ENCODE measurements around the gene YTHDF2. TPM values are rescaled to one million over a fixed set of nuclear protein-coding genes. Genes with fewer than 3 reads are reported as not detected.
A peak's percentile ranks its signal among the peaks of the same experiment; 100 is the strongest.
"Not testable (repeated sequence)": the region's sequence is repeated elsewhere in the genome, so short reads cannot be mapped to it uniquely, and the experiment has no call there.

The YTHDF2 gene
- total RNA-seq (10 to 100 TPM; 61.3 to 77.3 (median 67.0) TPM), total RNA-seq (91.2 to 227 (median 119) reads per million in 29 experiments)
- 57.1 TPM for total RNA-seq (2013)

DNA sequence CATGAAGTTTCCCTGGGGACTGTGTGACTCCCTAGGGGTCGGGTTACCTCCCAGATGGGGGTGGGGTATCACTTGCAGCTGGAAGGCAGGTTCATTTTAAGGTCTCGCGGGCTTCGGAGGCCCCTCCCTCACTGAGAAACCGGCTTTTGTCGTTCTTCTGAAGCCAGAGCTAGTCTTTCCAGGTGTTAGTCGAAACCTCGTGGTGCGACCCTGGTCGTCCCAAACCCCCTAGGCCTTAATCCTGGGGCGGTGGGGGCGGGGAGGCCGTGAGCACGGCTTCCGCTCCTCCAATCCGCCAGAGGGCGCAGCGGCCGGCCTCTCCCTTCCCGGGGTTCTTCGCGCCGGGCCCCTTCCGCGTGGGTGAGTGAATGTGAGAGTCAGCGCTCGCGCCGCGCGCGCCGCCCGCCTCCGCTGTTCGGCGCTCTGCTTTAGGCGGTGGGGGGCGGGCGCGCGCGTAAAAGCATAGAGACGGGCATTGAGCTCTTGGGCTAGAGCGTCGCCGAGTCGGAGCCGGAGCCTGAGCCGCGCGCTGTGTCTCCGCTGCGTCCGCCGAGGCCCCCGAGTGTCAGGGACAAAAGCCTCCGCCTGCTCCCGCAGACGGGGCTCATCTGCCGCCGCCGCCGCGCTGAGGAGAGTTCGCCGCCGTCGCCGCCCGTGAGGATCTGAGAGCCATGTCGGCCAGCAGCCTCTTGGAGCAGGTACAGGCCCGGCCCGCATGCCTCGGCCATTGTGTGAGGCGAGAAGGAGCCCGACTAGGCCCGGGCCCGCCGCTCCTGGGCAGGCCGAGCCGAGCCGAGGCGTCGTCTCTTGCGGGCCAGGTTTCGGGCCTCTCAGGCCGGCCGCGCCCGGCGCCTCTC is at the start of gene YTHDF2:
TSS of gene YTHDF2 (plus strand) at position 491 of the 857 bp plus-strand sequence. CDS start at position 672, 181 bp downstream.
- ChIA-PET POLR2A (interaction anchor here (0.6 to 1.5 kb wide), 19 partner anchors 15 to 490 kb away, joined by 3 to 32 read pairs (median 5); partner anchors contain the start of genes TAF12 (in 2 of the 2), GMEB1 (in 1 of the 2), RNU11 (in 1 of the 2) and SRSF4 (in 1 of the 2)), CTCF (interaction anchor here (0.6 to 2.7 kb wide), 43 partner anchors 9 to 1756 kb away, joined by 3 to 92 read pairs (median 4); partner anchors contain the start of genes ATP5IF1 (in 1 of the 2), GMEB1 (in 1 of the 2), MED18 (in 1 of the 2) and RNU11 (in 1 of the 2))
- Mint-ChIP-seq H3K36me3 (peaks cover 12% of the 10 kb centered on the region), H3K9me3 (no peaks in the 10 kb centered on the region), H3K4me3 (peak within 1 kb of the TSS; percentile 93 to 98 (median 96)), H3K27ac (peak within 1 kb of the TSS; percentile 92 to 94), H3K27me3 (no peaks in the 10 kb centered on the region), H3K4me1 (peaks cover 32 to 39% (median 38%) of the 10 kb centered on the region in 3 donors)
- Histone ChIP-seq H3K36me3 (ENCODE audit: control insufficient read depth in 2 of 2, extremely low read depth in 1 of 2, insufficient read depth in 1 of 2, low read length in 1 of 2) (peaks cover 0 to 27% of the 10 kb centered on the region in 2 donors), H3K4me3 (ENCODE audit: control insufficient read depth in 1 of 2, extremely low read depth in 1 of 2, low read length in 1 of 2) (peak within 1 kb of the TSS; percentile 69 to 92), H3K9me3 (no peaks in the 10 kb centered on the region), H3K27ac (ENCODE audit: low read length) (peak within 1 kb of the TSS; percentile 88), H3K27me3 (replicated peaks in 1 of 2; ENCODE audit: control insufficient read depth in 2 of 2, extremely low read depth in 1 of 2, insufficient read depth in 2 of 2, low read length in 1 of 2) (no peaks in the 10 kb centered on the region), H3K4me1 (ENCODE audit: control insufficient read depth in 1 of 2, extremely low read depth in 1 of 2, insufficient read depth in 2 of 2, low read length in 2 of 2) (peaks cover 19 to 32% of the 10 kb centered on the region in 2 experiments)
- ATAC-seq (replicated peaks in 1 of 4) (peak; percentile 94 to 95 (median 95)), DNase-seq (peak; percentile 96 to 99 (median 97))
- WGBS (ENCODE audit: insufficient coverage) = under 1% methylated on average over 89 of the region's 92 CpGs

DNA sequence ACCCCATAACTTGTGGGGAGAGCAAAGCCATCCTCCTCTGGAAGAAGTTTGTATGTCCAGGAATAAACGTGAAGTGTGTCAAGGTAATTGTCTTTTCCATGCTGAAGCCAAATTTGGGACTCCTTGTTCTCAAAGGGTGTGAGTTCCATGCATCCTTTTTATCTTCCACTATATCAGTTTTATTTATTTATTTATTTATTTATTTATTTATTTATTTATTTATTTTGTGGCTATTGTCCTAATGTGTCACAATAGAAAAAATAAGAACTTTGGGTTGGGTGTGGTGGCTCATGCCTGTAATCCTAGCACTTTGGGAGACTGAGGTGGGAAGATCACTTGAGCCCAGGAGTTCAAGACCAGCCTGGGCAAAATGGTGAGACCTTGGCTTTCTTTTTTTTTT is 45.1 kb upstream of the YTHDF2 start:
- not testable (repeated sequence) for H3K4me3 Mint-ChIP-seq; H3K4me1 ChIP-seq (ENCODE audit: control insufficient read depth in 1 of 2, extremely low read depth in 1 of 2, insufficient read depth in 2 of 2, low read length in 2 of 2); H3K9me3 ChIP-seq; H3K4me1 Mint-ChIP-seq; H3K9me3 Mint-ChIP-seq; H3K27me3 Mint-ChIP-seq; ATAC-seq (replicated peaks in 1 of 4); H3K27ac Mint-ChIP-seq; H3K27ac ChIP-seq (ENCODE audit: low read length); H3K4me3 ChIP-seq (ENCODE audit: control insufficient read depth in 1 of 2, extremely low read depth in 1 of 2, low read length in 1 of 2); DNase-seq; H3K27me3 ChIP-seq (replicated peaks in 1 of 2; ENCODE audit: control insufficient read depth in 2 of 2, extremely low read depth in 1 of 2, insufficient read depth in 2 of 2, low read length in 1 of 2)
- CTCF ChIA-PET = interaction anchor here in 1 of 2 donors (0.5 kb wide), 1 partner anchor 15 kb away, joined by 3 read pairs; no protein-coding TSS in a partner anchor
- peaks cover 21% of the 10 kb centered on the region for H3K36me3 Mint-ChIP-seq
- WGBS (ENCODE audit: insufficient coverage) = no CpG with 5 or more reads among the region's 1 CpG
- POLR2A ChIA-PET = interaction anchor here in 1 of 2 donors (0.5 kb wide), 1 partner anchor 52 kb away, joined by 3 read pairs; no protein-coding TSS in a partner anchor
- peaks cover 11 to 51% of the 10 kb centered on the region in 2 donors for H3K36me3 ChIP-seq (ENCODE audit: control insufficient read depth in 2 of 2, extremely low read depth in 1 of 2, insufficient read depth in 1 of 2, low read length in 1 of 2)

DNA sequence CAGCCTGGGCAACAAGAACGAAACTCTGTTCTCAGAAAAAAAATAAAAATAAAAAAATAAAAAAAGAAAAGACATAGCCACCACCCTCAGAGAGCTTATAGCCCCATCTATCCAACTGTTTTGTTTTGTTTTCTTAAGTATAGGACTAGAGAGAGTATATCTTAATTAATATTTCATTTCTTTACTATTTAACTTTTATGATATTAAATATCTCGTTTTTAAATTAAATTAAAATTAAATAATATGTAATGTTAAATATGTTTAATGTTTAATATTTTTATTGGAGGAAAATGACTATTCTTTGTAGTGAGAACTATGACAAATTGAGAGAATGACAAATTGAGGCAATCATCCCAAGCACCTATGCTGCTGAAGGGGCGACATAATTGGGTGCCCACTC is 33.1 kb upstream of the YTHDF2 start:
- peaks cover 36% of the 10 kb centered on the region for H3K36me3 Mint-ChIP-seq
- Histone ChIP-seq H3K4me1 (ENCODE audit: control insufficient read depth in 1 of 2, extremely low read depth in 1 of 2, insufficient read depth in 2 of 2, low read length in 2 of 2) (no peaks in the 10 kb centered on the region), H3K9me3 (no peaks in the 10 kb centered on the region), H3K36me3 (ENCODE audit: control insufficient read depth in 2 of 2, extremely low read depth in 1 of 2, insufficient read depth in 1 of 2, low read length in 1 of 2) (peaks cover 3 to 41% of the 10 kb centered on the region in 2 donors), H3K27me3 (replicated peaks in 1 of 2; ENCODE audit: control insufficient read depth in 2 of 2, extremely low read depth in 1 of 2, insufficient read depth in 2 of 2, low read length in 1 of 2) (no peaks in the 10 kb centered on the region), H3K27ac (ENCODE audit: low read length) (no peak overlapping the region), H3K4me3 (ENCODE audit: control insufficient read depth in 1 of 2, extremely low read depth in 1 of 2, low read length in 1 of 2) (no peak overlapping the region)
- no peak for DNase-seq
- H3K4me3 Mint-ChIP-seq = no peak overlapping the region
- ChIA-PET CTCF (interaction anchor here in 1 of 2 donors (0.6 kb wide), 1 partner anchor 55 kb away, joined by 3 read pairs; the partner anchor contains the start of gene RNU11), POLR2A (no interaction called here)
- H3K4me1 Mint-ChIP-seq = no peaks in the 10 kb centered on the region
- no CpG with 5 or more reads among the region's 3 CpGs for WGBS (ENCODE audit: insufficient coverage)
- no peak overlapping the region for H3K27ac Mint-ChIP-seq
- no peaks in the 10 kb centered on the region for H3K9me3 Mint-ChIP-seq
- no peaks in the 10 kb centered on the region for H3K27me3 Mint-ChIP-seq
- no peak for ATAC-seq (replicated peaks in 1 of 4)

DNA sequence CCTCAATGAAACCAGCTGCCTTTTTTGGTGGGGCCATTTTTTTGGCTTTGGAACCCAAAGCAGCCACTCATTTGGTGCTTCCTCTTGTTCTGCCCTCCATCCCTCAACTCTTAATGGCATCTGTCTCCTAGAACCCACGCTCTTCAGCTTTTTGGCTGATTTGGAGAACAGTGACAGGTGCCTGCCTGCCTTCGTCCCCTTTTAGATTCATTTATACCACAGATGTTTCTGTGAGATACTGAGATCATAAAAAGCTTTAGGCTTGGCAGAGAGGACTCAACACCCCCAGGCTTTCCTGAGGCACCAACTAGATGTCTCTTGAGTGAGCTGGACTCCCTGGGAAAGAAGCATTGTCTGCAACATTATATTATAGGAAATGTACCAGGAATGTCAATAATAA is 20.4 kb upstream of the YTHDF2 start:
- DNase-seq (no peak), ATAC-seq (replicated peaks in 1 of 4) (no peak)
- Mint-ChIP-seq H3K9me3 (no peaks in the 10 kb centered on the region), H3K4me1 (peaks cover 2 to 5% (median 4%) of the 10 kb centered on the region in 3 donors), H3K4me3 (no peak overlapping the region), H3K27me3 (no peaks in the 10 kb centered on the region), H3K27ac (no peak overlapping the region), H3K36me3 (peaks cover 23% of the 10 kb centered on the region)
- Histone ChIP-seq H3K27ac (ENCODE audit: low read length) (no peak overlapping the region), H3K36me3 (ENCODE audit: control insufficient read depth in 2 of 2, extremely low read depth in 1 of 2, insufficient read depth in 1 of 2, low read length in 1 of 2) (peaks cover 7 to 34% of the 10 kb centered on the region in 2 donors), H3K9me3 (no peaks in the 10 kb centered on the region), H3K4me3 (ENCODE audit: control insufficient read depth in 1 of 2, extremely low read depth in 1 of 2, low read length in 1 of 2) (no peak overlapping the region), H3K27me3 (replicated peaks in 1 of 2; ENCODE audit: control insufficient read depth in 2 of 2, extremely low read depth in 1 of 2, insufficient read depth in 2 of 2, low read length in 1 of 2) (no peaks in the 10 kb centered on the region), H3K4me1 (ENCODE audit: control insufficient read depth in 1 of 2, extremely low read depth in 1 of 2, insufficient read depth in 2 of 2, low read length in 2 of 2) (no peaks in the 10 kb centered on the region)
- ChIA-PET CTCF (interaction anchor here in 1 of 2 donors (1.0 kb wide), 1 partner anchor 73 kb away, joined by 4 read pairs; no protein-coding TSS in a partner anchor), POLR2A (no interaction called here)
- no CpG with 5 or more reads among the region's 2 CpGs for WGBS (ENCODE audit: insufficient coverage)

GRCh38 chr1:28718166-28718565 is 18.6 kb upstream of the YTHDF2 start:
- DNase-seq = no peak
- no peak overlapping the region for H3K4me3 ChIP-seq (ENCODE audit: control insufficient read depth in 1 of 2, extremely low read depth in 1 of 2, low read length in 1 of 2)
- no peaks in the 10 kb centered on the region for H3K9me3 Mint-ChIP-seq
- no peaks in the 10 kb centered on the region for H3K4me1 ChIP-seq (ENCODE audit: control insufficient read depth in 1 of 2, extremely low read depth in 1 of 2, insufficient read depth in 2 of 2, low read length in 2 of 2)
- no peaks in the 10 kb centered on the region for H3K9me3 ChIP-seq
- H3K27me3 Mint-ChIP-seq = no peaks in the 10 kb centered on the region
- no peak overlapping the region for H3K27ac ChIP-seq (ENCODE audit: low read length)
- H3K27ac Mint-ChIP-seq = no peak overlapping the region
- POLR2A ChIA-PET = interaction anchor here in 1 of 2 donors (0.6 to 1.2 kb wide), 2 partner anchors 19 to 720 kb away, joined by 4 to 9 read pairs; partner anchors contain the start of gene YTHDF2
- H3K27me3 ChIP-seq (replicated peaks in 1 of 2; ENCODE audit: control insufficient read depth in 2 of 2, extremely low read depth in 1 of 2, insufficient read depth in 2 of 2, low read length in 1 of 2) = no peaks in the 10 kb centered on the region
- CTCF ChIA-PET = interaction anchor here in 1 of 2 donors (1.1 kb wide), 1 partner anchor 18 kb away, joined by 3 read pairs; no protein-coding TSS in a partner anchor
- H3K4me1 Mint-ChIP-seq = peaks cover 2 to 5% (median 4%) of the 10 kb centered on the region in 3 donors
- H3K4me3 Mint-ChIP-seq = no peak overlapping the region
- H3K36me3 ChIP-seq (ENCODE audit: control insufficient read depth in 2 of 2, extremely low read depth in 1 of 2, insufficient read depth in 1 of 2, low read length in 1 of 2) = peaks cover 7 to 21% of the 10 kb centered on the region in 2 donors
- H3K36me3 Mint-ChIP-seq = peaks cover 19% of the 10 kb centered on the region
- ATAC-seq (replicated peaks in 1 of 4) = no peak
- no CpG with 5 or more reads among the region's 1 CpG for WGBS (ENCODE audit: insufficient coverage)
